NB4 (cell line): ENCODE data around the gene METTL26.
"Not testable (repeated sequence)": the region's sequence is repeated elsewhere in the genome, so short reads cannot be mapped to it uniquely, and the experiment has no call there.

Source experiments
- DNase-seq: peaks from one replicate; pipeline ENCODE4 v3.0.0; 2010; ENCODE audit warnings: low read depth
- H3K4me3 ChIP-seq: one replicate; pipeline ENCODE4 v1.5.1; 2011; ENCODE audit warnings: mild to moderate bottlenecking, low read depth, low read length, moderate library complexity
- CTCF ChIP-seq: IDR thresholded peaks from one replicate; pipeline ENCODE4 v1.5.1; 2012; ENCODE audit warnings: low read depth, low read length
- MAX ChIP-seq: IDR thresholded peaks from 2 replicates; pipeline ENCODE4 v1.6.1; 2011; ENCODE audit warnings: low read depth, low read length
- MYC ChIP-seq: IDR thresholded peaks from 2 replicates; pipeline ENCODE4 v1.6.1; 2011; ENCODE audit warnings: low read depth, low read length
- POLR2A ChIP-seq: IDR thresholded peaks from 2 replicates; pipeline ENCODE4 v1.6.1; 2011; ENCODE audit warnings: mild to moderate bottlenecking; ENCODE audit not compliant: insufficient read length; ENCODE audit errors: extremely low read depth

Gene METTL26

GRCh38 chr16:598823-599739, 37.0 kb downstream of the METTL26 start:
- no peak for DNase-seq
- no peak for TF ChIP-seq MYC
- no peak for TF ChIP-seq CTCF
- TF ChIP-seq MAX: no peak
- TF ChIP-seq POLR2A: no peak
- H3K4me3 ChIP-seq: no peak overlapping the region

GRCh38 chr16:597655-598054, 38.5 kb downstream of the METTL26 start:
- DNase-seq, H3K4me3 ChIP-seq: not testable (repeated sequence)

GRCh38 chr16:596736-597060, 39.4 kb downstream of the METTL26 start:
- TF ChIP-seq MAX (no peak), CTCF (no peak), POLR2A (no peak), MYC (no peak)
- no peak for DNase-seq
- H3K4me3 ChIP-seq: no peak overlapping the region

- no peak overlapping the region for H3K4me3 ChIP-seq
- DNase-seq: peak; percentile 55
- no peak for TF ChIP-seq POLR2A
- TF ChIP-seq MYC: peak; percentile 30; the same call in 1 of the 2 replicates
- TF ChIP-seq MAX: peak; percentile 71; the same call in 1 of the 2 replicates
- TF ChIP-seq CTCF: no peak
Measured at GRCh38 chr16:595942-596735, 40.0 kb downstream of the METTL26 start.

GRCh38 chr16:595094-595528, 41.0 kb downstream of the METTL26 start:
- no peak overlapping the region for H3K4me3 ChIP-seq
- DNase-seq: no peak
- no peak for TF ChIP-seq MAX
- TF ChIP-seq MYC: no peak
- TF ChIP-seq POLR2A: no peak
- TF ChIP-seq CTCF: no peak

GRCh38 chr16:593807-594206, 42.3 kb downstream of the METTL26 start:
- TF ChIP-seq MYC (no peak), CTCF (no peak), POLR2A (no peak), MAX (no peak)
- peak overlapping the region; percentile 17 for H3K4me3 ChIP-seq
- DNase-seq: no peak
